HG03064 (cell line): ENCODE measurements around the gene GANAB.
"Not testable (repeated sequence)": the region's sequence is repeated elsewhere in the genome, so short reads cannot be mapped to it uniquely, and the experiment has no call there.

Source experiments
- ATAC-seq: cut with Tn5 transposase; IDR thresholded peaks from one replicate; pipeline ENCODE4 v1.9.1; 2021; ENCODE audit warnings: low read depth; ENCODE audit not compliant: unreplicated experiment

GANAB gene

DNA sequence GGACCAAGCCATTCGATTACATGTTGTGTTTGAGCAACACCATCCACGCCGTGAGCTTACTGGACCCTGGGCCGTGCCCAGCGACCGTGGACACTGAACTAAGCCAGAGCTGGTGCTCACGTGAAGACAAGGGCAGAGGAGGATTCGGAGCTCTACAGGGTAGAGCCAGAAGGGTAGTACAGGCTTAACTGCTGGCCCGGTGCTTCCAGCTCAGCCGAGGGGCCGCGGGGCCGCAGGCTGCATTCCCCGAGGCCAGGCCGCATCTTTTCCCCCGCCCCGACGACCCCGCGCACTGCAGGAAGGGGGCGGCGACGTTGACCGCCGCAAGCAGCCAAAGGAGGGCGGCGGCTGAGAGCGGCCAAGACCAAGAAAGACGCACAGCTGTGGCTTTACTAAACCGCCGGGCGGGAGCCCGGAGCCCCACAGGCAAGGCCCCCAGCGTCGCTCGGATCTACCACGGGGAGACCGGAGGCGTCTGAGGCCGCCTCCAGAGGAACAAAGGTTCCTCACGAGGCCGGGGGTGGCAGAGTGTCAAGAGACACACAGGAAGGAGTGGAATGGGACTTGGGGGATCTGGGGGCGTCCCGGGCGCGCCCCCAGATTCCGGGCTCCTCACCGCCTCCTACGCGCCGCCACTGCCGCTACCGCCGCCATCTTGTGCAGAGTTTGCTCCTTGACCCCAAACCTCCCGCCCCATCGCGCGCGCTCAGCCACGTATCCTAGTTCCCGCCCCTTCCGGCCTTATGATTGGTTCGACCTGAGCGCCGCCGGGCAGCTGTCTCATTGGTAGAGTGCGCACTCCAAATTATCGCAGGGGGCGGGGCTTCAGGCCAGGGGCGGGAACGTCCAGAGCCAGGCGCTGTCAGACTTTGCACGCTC is at the start of gene GANAB:
TSS of gene GANAB (minus strand) at position 668 of the 879 bp plus-strand sequence. CDS start at position 654, 14 bp downstream.
- ATAC-seq = peak; percentile 84

DNA sequence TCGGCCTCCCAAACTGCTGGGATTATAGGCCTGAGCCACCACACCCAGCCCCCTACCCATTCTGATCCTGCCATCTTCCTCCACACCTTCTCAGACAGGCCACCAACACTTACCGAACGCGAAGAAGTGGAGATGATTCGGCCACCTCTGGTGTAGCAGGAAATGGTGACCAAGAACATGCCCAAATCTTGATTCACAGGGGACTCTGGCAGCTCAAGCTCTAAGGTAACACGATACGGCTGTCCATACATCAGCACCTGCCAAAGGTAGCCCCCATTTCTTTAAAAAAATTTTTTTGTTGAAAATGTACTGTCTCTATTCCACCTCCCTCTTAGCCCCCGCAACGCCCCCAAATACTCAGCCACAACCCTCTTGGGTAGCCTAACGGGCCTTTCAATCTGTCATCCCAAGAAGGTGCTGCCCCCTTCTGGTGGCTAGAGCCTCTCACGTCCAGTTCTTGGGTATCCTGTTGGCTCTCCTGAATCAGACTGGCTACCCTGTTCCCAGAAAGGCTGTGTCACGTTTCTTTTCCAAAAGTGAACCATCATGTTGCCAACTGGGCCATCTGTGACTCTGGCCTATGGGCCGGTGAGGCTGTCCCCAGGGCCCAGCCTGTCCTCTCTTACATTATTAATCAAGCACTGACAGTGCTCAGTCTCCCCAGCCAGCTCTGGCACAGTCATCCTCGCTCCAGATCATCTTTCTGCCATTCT is 48.2 kb upstream of the GANAB start:
- no peak for ATAC-seq

DNA sequence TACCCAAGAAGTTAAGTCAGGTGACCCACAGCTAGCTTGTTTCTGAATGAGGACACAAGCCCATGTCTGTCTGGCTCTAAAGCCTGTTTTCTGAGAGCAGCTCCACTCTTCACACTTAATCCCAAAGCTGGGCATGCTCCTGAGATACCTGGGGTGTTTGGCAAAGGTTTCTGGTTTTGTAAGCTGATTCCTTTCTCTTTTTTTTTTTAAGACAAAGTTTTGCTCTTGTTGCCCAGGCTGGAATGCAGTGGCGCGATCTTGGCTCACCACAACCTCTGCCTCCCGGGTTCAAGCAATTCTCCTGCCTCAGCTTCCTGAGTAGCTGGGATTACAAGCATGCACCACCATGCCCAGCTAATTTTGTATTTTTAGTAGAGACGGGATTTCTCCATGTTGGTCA is 47.2 kb upstream of the GANAB start:
- not testable (repeated sequence) for ATAC-seq

DNA sequence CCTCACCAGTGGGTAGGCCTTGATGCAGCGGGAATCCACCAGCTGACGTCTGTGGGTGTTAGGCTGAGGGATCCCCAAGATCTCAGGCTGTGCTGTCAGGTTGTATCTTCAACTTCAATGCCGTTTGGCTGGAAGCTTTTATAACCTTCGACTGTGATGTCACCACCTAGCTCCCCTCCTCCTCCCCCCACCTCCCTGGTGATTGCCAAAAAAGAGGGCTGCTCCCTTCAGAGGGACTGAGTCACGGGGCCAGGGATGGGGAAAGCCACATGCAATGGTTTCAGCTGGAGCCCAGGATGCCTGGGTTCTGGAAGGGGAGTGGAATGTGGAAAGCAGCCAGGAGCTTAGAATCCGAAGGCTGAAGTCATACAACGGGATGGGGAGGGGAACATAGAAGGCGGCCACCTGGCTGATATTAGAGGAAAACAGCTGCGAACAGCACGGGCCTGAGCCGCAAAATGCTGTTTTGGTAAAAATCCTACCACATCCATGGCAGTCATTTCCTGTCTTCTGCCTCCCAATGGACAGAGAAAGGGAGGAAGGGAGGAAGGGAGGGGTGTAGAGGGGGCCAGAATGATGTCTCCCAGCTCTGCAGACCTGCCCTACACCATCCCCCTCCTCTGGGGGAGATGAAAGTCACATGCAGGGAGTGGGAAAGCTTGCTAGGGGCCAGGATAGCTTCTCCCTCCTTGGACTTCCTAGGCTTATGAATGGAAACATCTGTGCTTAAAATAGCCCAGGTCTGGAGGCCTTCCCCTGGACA is 43.2 kb upstream of the GANAB start, which contains the start of gene LRRN4CL:
TSS of gene LRRN4CL (minus strand) at position 110 of the 763 bp plus-strand sequence. CDS start 1,022 bp downstream, outside the sequence.
- no peak for ATAC-seq

DNA sequence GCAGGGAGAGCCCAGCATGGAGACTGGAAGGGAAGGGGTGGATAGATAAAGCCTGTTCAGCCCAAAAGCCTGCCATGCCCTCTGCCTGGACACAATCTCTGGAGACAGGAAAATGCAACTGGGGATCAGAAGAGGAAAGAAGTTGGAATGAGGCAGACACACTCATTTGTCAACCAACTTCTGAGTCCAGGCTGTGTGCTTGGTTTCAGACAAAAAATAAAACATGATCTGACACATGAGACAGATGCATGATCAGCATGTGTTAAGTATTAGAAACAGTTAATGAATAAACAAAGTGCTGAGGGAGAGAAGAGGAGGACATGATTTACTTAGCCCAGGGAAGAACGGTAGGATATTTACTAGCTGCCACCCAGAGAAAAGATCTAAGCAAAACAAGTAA is 42.1 kb upstream of the GANAB start:
- ATAC-seq = no peak

DNA sequence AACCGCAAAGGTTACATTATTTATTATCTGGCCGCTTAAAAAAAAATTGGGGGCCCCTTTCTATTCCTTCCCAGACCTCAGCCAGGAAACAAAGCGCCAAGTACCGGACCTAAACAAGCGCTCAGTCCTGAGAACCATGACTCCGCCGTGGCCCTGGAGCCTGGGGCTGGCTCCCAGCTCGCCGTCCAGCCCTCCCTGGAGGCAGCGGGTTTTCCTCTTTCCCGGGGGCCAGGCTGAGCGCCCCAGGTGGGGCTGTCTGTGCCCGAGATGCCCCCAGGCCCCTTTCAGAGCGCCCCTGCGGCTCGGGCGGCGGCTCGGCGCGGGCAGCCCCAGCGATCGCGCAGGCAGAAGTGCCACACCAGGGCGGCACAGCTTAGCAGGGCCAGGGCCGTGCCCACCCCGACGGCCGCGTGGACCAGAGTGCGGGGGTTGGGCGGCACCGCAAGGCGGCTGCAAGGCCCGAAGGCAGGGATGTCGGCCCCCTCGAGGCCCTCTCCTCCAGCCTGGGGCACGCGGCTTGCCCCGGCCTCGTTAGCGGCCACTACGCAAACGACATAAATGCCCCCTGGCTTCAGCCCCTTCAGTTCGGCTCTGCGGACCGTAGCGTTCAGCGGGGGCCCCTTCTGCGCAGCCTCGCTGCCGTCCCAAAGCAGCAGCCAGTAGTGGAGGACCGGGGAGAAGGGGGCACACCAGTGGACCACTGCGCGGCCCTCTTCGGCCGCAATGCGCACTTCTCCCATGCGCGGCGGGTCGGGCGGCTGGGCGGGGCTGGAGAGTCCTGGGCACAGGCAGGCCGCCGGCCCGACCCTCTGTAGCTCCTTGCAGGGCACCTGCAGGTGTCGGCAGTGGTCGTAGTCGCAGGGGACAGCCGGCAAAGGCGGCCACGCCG is 41.3 kb upstream of the GANAB start:
- no peak for ATAC-seq

DNA sequence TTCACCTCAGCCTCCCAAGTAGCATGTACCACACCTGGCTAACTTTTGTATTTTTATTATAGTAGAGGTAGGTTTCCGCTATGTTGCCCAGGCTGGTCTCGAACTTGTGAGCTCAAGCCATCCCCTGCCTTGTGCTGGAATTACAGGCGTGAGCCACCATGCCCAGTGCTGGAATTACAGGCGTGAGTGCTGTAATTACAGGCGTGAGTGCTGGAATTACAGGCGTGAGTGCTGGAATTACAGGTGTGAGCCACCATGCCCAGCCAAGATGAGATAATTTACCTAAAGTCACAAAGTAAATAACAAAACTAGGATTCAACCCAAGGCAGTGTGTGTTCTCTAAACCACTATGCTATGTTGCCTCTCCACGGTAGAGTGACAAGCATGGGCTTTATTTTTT is 36.1 kb upstream of the GANAB start:
- ATAC-seq = no peak

DNA sequence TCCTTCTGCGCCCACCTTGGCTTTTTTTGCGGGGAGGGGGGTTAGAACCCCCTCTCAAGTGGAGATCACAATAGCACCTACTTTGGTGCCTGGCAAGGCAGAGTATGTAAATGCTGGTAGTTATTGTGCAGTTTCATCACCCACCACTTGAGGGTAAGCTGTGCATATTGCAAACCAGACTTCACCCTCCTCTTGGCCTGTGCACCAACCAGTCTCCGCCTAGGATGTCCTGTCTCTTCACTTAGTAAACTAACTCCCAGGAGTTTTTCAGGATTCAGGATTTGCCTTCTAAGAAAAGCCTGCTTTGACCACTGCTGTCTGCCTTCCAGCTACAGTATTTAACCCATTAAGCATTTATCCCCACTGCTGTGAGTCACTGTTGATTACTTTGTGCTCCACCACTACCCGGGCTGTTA is 34.4 kb upstream of the GANAB start:
- no peak for ATAC-seq

DNA sequence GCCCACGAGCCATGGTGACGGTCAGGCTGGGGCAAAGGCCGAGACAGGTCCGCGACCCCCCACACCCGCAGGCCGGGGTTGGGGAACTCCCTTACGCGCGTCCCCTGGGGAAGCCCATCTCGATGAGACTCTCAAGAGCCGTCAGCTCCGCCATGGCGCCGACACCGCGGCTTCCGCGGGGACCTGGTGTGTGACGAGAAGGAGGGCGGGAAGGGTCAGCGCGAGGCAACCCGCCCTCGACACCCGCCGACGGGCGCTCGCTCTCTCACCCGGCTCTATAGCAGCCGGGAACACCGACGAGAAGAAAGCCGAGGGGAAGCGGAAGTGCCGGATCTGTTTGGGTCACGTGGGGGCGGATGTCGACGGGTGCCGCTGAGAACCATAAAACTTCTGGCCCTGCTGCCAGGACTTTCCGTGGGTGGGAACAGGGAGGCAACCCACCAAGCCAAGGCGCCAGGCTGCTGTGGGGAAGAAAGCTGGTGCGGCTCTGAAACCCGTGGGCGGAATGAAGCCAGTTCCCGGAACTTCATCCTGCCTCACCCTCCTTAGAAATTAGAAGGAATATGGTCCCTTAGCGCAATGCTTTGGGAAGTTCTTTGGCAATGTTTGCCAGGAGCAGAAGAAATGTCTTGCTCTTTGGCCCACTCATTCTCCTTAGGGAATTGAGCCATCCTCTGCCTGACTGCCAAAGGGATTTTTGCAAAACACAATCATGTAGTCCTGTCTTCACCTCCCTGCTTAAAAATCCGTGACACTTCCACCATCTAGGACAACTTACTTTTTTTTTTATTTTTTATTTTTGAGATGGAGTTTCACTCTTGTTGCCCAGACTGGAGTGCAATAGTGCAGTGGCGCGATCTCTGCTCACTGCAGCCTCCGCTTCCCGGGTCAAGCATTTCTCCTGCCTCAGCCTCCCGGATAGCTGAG is 32.6 kb upstream of the GANAB start, which contains the start of gene UBXN1:
TSS of gene UBXN1 (minus strand) at position 304 of the 927 bp plus-strand sequence. CDS start at position 154, 150 bp downstream.
- peak; percentile 50 for ATAC-seq

DNA sequence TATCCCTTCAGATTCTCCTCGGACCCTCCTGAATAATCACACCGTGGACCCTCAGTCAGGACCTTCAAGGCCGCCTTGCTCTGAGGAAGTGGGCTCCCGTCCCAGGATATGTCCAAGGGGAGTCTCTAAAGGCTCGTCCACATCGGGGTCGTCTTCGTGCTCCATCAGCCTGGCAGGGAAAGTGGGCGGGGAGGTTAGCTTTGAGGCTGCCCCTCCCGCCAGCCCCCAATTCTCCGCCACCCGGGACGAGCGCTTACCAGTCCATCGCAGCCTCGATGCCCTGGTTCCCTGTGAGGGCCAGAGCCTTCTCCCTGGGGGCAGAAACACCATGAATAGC is 32.0 kb upstream of the GANAB start:
- ATAC-seq = no peak

DNA sequence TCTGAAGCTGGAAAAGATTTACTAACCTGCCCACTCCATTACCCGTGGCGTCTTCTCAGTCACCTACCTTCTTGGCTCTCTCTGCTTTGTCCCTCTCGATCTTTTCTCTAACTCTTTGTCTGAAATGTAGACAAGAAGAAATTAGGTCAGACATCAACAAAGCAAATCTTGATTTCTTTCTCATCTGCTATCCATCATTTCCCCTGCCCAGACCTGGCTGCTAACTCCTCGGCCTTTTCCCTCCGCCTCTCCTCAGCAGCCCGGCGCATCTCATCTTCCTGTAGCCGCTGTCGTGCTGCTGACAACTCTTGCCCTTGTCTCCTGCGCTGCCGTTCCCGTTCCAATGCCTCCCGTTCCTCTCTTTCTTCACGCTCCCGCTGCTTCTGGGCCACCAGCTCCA is 31.3 kb upstream of the GANAB start:
- no peak for ATAC-seq

DNA sequence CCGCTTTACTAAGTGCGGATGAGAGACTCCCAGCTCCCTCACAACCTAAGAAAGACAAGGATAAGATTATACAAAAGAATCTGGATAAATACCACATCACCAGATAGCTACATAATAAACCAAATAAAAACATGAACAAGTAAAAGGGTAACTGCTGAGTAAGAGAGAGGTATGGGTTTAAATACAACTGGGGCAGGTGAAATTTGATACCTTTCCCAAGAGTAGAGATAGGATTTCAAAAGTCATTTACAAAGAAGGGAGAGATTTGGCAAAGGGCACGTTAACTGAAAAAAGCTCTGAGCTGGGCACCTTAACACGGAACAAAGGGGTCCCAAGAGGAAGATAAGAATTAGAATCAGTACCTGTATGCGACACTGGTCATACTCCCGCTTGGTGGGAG is 30.7 kb upstream of the GANAB start:
- ATAC-seq = no peak

DNA sequence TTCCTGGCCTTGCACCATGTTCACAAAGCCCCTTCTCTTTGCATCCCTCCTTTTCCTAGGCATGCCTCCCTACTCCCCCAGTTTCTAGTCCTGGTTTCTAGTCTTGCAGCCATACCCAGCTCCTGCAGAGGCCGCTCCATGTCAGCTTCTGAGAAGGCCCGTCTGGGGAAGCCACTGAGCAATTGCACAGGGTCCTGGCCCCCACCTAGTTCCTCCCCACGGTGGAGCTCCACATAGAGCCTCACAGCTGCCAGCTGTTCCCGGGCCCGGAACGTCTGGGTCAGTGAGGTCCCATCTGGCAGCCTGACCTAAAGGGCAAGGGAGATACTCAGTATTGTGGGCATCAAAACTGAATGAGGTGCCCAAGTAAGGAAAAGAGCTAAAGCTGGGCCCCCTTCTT is 30.3 kb upstream of the GANAB start:
- ATAC-seq = no peak

DNA sequence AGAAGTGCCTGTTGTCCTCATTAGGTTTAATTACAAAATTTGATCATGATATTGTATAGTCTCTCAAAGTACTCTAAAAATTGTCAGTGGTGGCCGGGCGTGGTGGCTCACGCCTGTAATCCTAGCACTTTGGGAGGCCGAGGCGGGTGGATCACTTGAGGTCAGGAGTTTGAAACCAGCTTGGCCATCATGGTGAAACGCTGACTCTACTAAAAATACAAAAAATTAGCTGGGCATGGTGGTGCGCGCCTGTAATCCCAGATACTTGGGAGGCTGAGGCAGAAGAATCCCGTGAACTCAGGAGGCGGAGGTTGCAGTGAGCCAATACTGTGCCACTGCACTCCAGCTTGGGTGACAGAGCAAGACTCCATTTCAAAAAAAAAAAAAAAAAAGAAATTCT is 29.0 kb upstream of the GANAB start:
- not testable (repeated sequence) for ATAC-seq

DNA sequence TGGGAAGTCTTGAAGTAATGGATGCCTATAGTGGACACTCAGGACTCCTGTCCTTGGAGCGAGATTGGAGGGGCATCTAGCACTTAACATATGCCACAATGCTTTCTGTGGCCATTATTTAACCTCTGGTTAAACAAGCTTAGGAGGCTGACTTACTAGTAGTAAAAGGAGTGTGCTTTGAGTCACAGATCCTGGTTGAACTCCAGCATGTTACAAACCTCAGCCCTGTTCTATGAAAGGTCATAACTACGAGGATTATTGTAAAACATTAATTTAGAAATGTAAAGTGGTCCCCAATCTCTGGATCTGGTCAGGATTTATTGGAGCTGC is 26.7 kb upstream of the GANAB start:
- no peak for ATAC-seq

DNA sequence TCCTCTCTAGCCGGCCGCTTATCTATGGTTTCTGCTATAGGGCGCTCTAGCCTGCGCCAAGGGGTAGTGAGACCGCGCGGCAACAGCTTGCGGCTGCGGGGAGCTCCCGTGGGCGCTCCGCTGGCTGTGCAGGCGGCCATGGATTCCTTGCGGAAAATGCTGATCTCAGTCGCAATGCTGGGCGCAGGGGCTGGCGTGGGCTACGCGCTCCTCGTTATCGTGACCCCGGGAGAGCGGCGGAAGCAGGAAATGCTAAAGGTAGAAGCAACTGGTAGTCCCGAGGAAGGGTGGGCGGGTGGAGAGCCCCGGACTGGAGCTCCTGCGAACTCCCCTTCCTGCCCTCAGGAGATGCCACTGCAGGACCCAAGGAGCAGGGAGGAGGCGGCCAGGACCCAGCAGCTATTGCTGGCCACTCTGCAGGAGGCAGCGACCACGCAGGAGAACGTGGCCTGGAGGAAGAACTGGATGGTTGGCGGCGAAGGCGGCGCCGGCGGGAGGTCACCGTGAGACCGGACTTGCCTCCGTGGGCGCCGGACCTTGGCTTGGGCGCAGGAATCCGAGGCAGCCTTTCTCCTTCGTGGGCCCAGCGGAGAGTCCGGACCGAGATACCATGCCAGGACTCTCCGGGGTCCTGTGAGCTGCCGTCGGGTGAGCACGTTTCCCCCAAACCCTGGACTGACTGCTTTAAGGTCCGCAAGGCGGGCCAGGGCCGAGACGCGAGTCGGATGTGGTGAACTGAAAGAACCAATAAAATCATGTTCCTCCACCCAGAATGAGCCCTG is 25.4 kb upstream of the GANAB start, which contains the start of the genes LBHD1 and UQCC3:
TSS of gene LBHD1 (minus strand) at position 660 of the 782 bp plus-strand sequence. CDS start 2,236 bp downstream, outside the sequence.
TSS of gene UQCC3 (plus strand) at position 66 of the 782 bp plus-strand sequence. CDS start at position 139, 73 bp downstream.
- no peak for ATAC-seq

DNA sequence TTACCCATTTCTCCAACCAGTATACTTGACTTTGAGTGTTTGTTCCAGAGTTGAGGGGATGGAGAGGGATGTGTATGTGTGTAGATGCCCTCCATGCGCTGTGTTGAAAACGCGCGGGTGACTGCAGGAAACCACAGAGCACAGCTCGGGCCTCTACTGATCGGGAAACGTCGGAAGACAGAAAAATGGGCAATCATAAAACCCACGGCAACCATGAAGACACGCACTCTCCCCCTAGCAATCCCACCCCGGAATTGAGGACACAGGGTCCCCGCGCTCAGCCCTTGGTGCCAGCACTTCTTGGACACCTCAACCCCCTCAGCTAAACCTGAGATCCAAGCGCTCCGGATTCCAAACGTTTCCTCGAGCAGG is 24.8 kb upstream of the GANAB start:
- ATAC-seq = no peak
